Right cardiac atrium (tissue), 5 donors: ENCODE results near the gene CYB5R3. TPM values are rescaled to one million over a fixed set of nuclear protein-coding genes. Genes with fewer than 3 reads are reported as not detected.

Experiments used
- ATAC-seq, 2 donors: fragments of 200-7000 bp; cut with Tn5 transposase; one replicate each; pipeline versions ENCODE4 v1.8.0 to v1.9.1; 2020; ENCODE audit warnings: moderate library complexity in 2 of 2, mild to moderate bottlenecking in 1 of 2
- DNase-seq, 3 donors: peaks; one replicate each; pipeline ENCODE4 v3.0.0-alpha.2; 2020
- H3K27ac ChIP-seq: one replicate; pipeline ENCODE4 v1.5.1; 2013; ENCODE audit warnings: mild to moderate bottlenecking, low read length, control low read depth, moderate library complexity
- H3K27me3 ChIP-seq: one replicate; pipeline ENCODE4 v1.6.1; 2013; ENCODE audit not compliant: control insufficient read depth, insufficient read depth
- H3K4me1 ChIP-seq: one replicate; pipeline ENCODE4 v1.6.1; 2013; ENCODE audit warnings: low read length; ENCODE audit not compliant: control insufficient read depth, insufficient read depth
- H3K4me3 ChIP-seq: one replicate; pipeline ENCODE4 v1.5.1; 2013; ENCODE audit warnings: low read length, control low read depth
- H3K9me3 ChIP-seq: one replicate; pipeline ENCODE4 v1.6.1; 2013; ENCODE audit warnings: low read length; ENCODE audit not compliant: control insufficient read depth
- WGBS: extraction: QIAGEN DNeasy Blood & Tissue Kit; methylation state at CpG from one replicate; pipeline ENCODE4 v1.1.7; 2013; 5-methylcytosine and 5-hydroxymethylcytosine counted together
- intact Hi-C, 4 donors: fragments of 100-400 bp; cut with DNase I; formaldehyde crosslinking; loops; one replicate each; pipeline versions ENCODE4 v1.11.0 to v1.14.0; 2022 to 2023
- polyA plus RNA-seq: library from polyadenylated mRNA; stranded (reverse); fragments of 200-250 nt; gene quantifications from one replicate; pipeline ENCODE4 v1.2.3, GENCODE V29; 2013
- total RNA-seq, 4 donors: library from RNA; stranded (reverse); fragmentation: NEBNext Ultra II Directional; extraction: Animal tissue kit (Norgen Biotek cat#: 25700); gene quantifications; one replicate each; pipeline ENCODE4 v1.2.1, GENCODE V29; 2021
- donor health status: healthy with polysubstance abuse.
- donor health status: DM: no; HTN: yes; CAD: no.
- donor health status: DM: no; HTN: no; CAD: no.
- donor health status: DM: no; HTN: yes; CAD: no; lungs with severe emphysema.
- donor health status: DM: yes; HTN: yes; CAD: no.

Gene CYB5R3
- total and polyA plus RNA-seq, 5 donors = 322 to 487 (median 361) TPM

GRCh38 chr22:42644422-42645340, 4.5 kb downstream of the CYB5R3 start:
- Histone ChIP-seq H3K27ac (peak overlapping the region; percentile 91), H3K27me3 (no peaks in the 10 kb centered on the region), H3K4me1 (peaks cover 36% of the 10 kb centered on the region), H3K9me3 (no peaks in the 10 kb centered on the region), H3K4me3 (peak overlapping the region; percentile 14)
- intact Hi-C loops = no loop called here
- DNase-seq = peak; percentile 70 to 91 (median 85)
- ATAC-seq = peak; percentile 12 to 43
- 11% methylated on average over 22 of the region's 22 CpGs for WGBS

- intact Hi-C loops = no loop called here
- WGBS = 68% methylated on average over 14 of the region's 14 CpGs
- H3K27me3 ChIP-seq = no peaks in the 10 kb centered on the region
- ATAC-seq = no peak
- peaks cover 36% of the 10 kb centered on the region for H3K4me1 ChIP-seq
- no peaks in the 10 kb centered on the region for H3K9me3 ChIP-seq
- no peak overlapping the region for H3K4me3 ChIP-seq
- peak in 2 of 3 donors; percentile 37 to 64 for DNase-seq
- H3K27ac ChIP-seq = peak overlapping the region; percentile 91
Measured at GRCh38 chr22:42643634-42644421, 5.4 kb downstream of the CYB5R3 start.

GRCh38 chr22:42642806-42643633, 6.2 kb downstream of the CYB5R3 start:
- intact Hi-C loops = no loop called here
- Histone ChIP-seq H3K27ac (peak overlapping the region; percentile 91), H3K4me1 (peaks cover 33% of the 10 kb centered on the region), H3K9me3 (no peaks in the 10 kb centered on the region), H3K4me3 (no peak overlapping the region), H3K27me3 (no peaks in the 10 kb centered on the region)
- no peak for ATAC-seq
- WGBS = 59% methylated on average over 12 of the region's 12 CpGs
- DNase-seq = peak in 1 of 3 donors; percentile 1

- Histone ChIP-seq H3K27ac (peak overlapping the region; percentile 12), H3K4me3 (no peak overlapping the region), H3K4me1 (peaks cover 29% of the 10 kb centered on the region), H3K27me3 (no peaks in the 10 kb centered on the region), H3K9me3 (no peaks in the 10 kb centered on the region)
- ATAC-seq (no peak), DNase-seq (peak in 1 of 3 donors; percentile 18)
- intact Hi-C loops = no loop called here
- 61% methylated on average over 9 of the region's 9 CpGs for WGBS
Measured at GRCh38 chr22:42641801-42642413, 7.3 kb downstream of the CYB5R3 start.

- no peak overlapping the region for H3K4me3 ChIP-seq
- H3K27me3 ChIP-seq = no peaks in the 10 kb centered on the region
- peaks cover 14% of the 10 kb centered on the region for H3K4me1 ChIP-seq
- no peak for ATAC-seq
- intact Hi-C loops = no loop called here
- WGBS = 69% methylated on average over 9 of the region's 9 CpGs
- H3K9me3 ChIP-seq = no peaks in the 10 kb centered on the region
- peak overlapping the region; percentile 39 for H3K27ac ChIP-seq
- DNase-seq = peak in 1 of 3 donors; percentile 19
Measured at GRCh38 chr22:42639541-42640241, 9.5 kb downstream of the CYB5R3 start.

- Histone ChIP-seq H3K4me1 (no peaks in the 10 kb centered on the region), H3K27ac (no peak overlapping the region), H3K9me3 (no peaks in the 10 kb centered on the region), H3K4me3 (no peak overlapping the region), H3K27me3 (no peaks in the 10 kb centered on the region)
- intact Hi-C loops = no loop called here
- DNase-seq = no peak
- 84% methylated on average over 12 of the region's 12 CpGs for WGBS
- no peak for ATAC-seq
Measured at GRCh38 chr22:42637555-42637954, 11.6 kb downstream of the CYB5R3 start.

GRCh38 chr22:42636506-42636905, 12.7 kb downstream of the CYB5R3 start:
- DNase-seq (no peak), ATAC-seq (no peak)
- intact Hi-C loops = no loop called here
- no peaks in the 10 kb centered on the region for H3K9me3 ChIP-seq
- H3K4me1 ChIP-seq = no peaks in the 10 kb centered on the region
- H3K27me3 ChIP-seq = no peaks in the 10 kb centered on the region
- WGBS = 93% methylated on average over 17 of the region's 17 CpGs
- H3K4me3 ChIP-seq = no peak overlapping the region
- no peak overlapping the region for H3K27ac ChIP-seq

- ATAC-seq (peak; percentile 82 to 92), DNase-seq (peak; percentile 68 to 81 (median 77))
- peak overlapping the region; percentile 63 for H3K27ac ChIP-seq
- H3K4me1 ChIP-seq = no peaks in the 10 kb centered on the region
- H3K27me3 ChIP-seq = no peaks in the 10 kb centered on the region
- H3K4me3 ChIP-seq = no peak overlapping the region
- 52% methylated on average over 3 of the region's 3 CpGs for WGBS
- intact Hi-C loops = no loop called here
- no peaks in the 10 kb centered on the region for H3K9me3 ChIP-seq
Measured at GRCh38 chr22:42635531-42635930, 13.7 kb downstream of the CYB5R3 start.

- no peak overlapping the region for H3K27ac ChIP-seq
- intact Hi-C loops = no loop called here
- 90% methylated on average over 9 of the region's 9 CpGs for whole genome bisulfite sequencing
Measured at GRCh38 chr22:42633013-42633412, 16.2 kb downstream of the CYB5R3 start.

GRCh38 chr22:42632096-42632495, 17.1 kb downstream of the CYB5R3 start:
- intact Hi-C loops = no loop called here
- 72% methylated on average over 13 of the region's 13 CpGs for WGBS
- Histone ChIP-seq H3K27me3 (no peaks in the 10 kb centered on the region), H3K4me1 (no peaks in the 10 kb centered on the region), H3K4me3 (no peak overlapping the region), H3K27ac (no peak overlapping the region), H3K9me3 (no peaks in the 10 kb centered on the region)
- DNase-seq (no peak), ATAC-seq (no peak)

More at GRCh38 chr22:42633013-42633412, 16.2 kb downstream of the CYB5R3 start:
- ATAC-seq (no peak), DNase-seq (no peak)
- Histone ChIP-seq H3K4me1 (no peaks in the 10 kb centered on the region), H3K27me3 (no peaks in the 10 kb centered on the region), H3K4me3 (no peak overlapping the region), H3K9me3 (no peaks in the 10 kb centered on the region)
